SK-N-SH treated with all-trans-retinoic acid at 6 μM for 48 hours (cell line): Measurements from ENCODE around the gene ENTPD1.

ENCODE experiments used
- ATAC-seq: fragments of 200-7000 bp; cut with Tn5 transposase; 3 replicates; pipeline ENCODE4 v1.9.1; 2020; ENCODE audit warnings: mild to moderate bottlenecking, moderate library complexity
- ARNTL ChIP-seq: fragments of 450-650 bp; formaldehyde crosslinking; IDR thresholded peaks from 2 replicates; pipeline ENCODE4 v1.5.0; 2020; ENCODE audit warnings: low read depth, mild to moderate bottlenecking, moderate library complexity, borderline replicate concordance
- BACH2 ChIP-seq: fragments of 250-450 bp; sonication (Bioruptor Pico); IDR thresholded peaks from 2 replicates; pipeline ENCODE4 v1.9.0; 2021; ENCODE audit warnings: mild to moderate bottlenecking, borderline replicate concordance
- CREB5 ChIP-seq: fragments of 250-450 bp; sonication (Bioruptor Pico); IDR thresholded peaks from 2 replicates; pipeline ENCODE4 v1.5.1; 2020; ENCODE audit warnings: low read depth, mild to moderate bottlenecking, moderate library complexity
- CSDC2 ChIP-seq: fragments of 250-450 bp; sonication (Bioruptor Pico); IDR thresholded peaks from 2 replicates; pipeline ENCODE4 v1.5.0; 2020; ENCODE audit warnings: mild to moderate bottlenecking, moderate library complexity
- ESRRG ChIP-seq: fragments of 250-450 bp; sonication (Bioruptor Pico); IDR thresholded peaks from 2 replicates; pipeline ENCODE4 v1.6.1; 2021; ENCODE audit warnings: mild to moderate bottlenecking
- GLIS3 ChIP-seq: fragments of 250-450 bp; sonication (Bioruptor Pico); IDR thresholded peaks from 2 replicates; pipeline ENCODE4 v1.5.0; 2020; ENCODE audit warnings: mild to moderate bottlenecking, moderate library complexity
- ISL1 ChIP-seq: fragments of 250-450 bp; sonication (Bioruptor Pico); IDR thresholded peaks from 2 replicates; pipeline ENCODE4 v2.1.2; 2022; ENCODE audit warnings: mild to moderate bottlenecking, moderate library complexity
- OSR1 ChIP-seq: fragments of 250-450 bp; sonication (Bioruptor Pico); IDR thresholded peaks from 2 replicates; pipeline ENCODE4 v1.8.0; 2022; ENCODE audit warnings: moderate library complexity, mild to moderate bottlenecking, inconsistent platforms
- PATZ1 ChIP-seq: fragments of 250-450 bp; sonication (Bioruptor Pico); IDR thresholded peaks from 2 replicates; pipeline ENCODE4 v1.8.0; 2020; ENCODE audit warnings: mild to moderate bottlenecking, moderate library complexity, borderline replicate concordance
- POU6F1 ChIP-seq: fragments of 250-450 bp; sonication (Bioruptor Pico); IDR thresholded peaks from 2 replicates; pipeline ENCODE4 v1.8.0; 2021; ENCODE audit warnings: low read depth, mild to moderate bottlenecking, moderate library complexity, borderline replicate concordance
- PPARA ChIP-seq: fragments of 250-450 bp; sonication (Bioruptor Pico); IDR thresholded peaks from 2 replicates; pipeline ENCODE4 v1.5.0; 2020; ENCODE audit warnings: mild to moderate bottlenecking, borderline replicate concordance
- RARB ChIP-seq: fragments of 250-450 bp; sonication (Bioruptor Pico); IDR thresholded peaks from 2 replicates; pipeline ENCODE4 v1.8.0; 2021; ENCODE audit warnings: mild to moderate bottlenecking, moderate library complexity
- SNAI2 ChIP-seq: fragments of 250-450 bp; sonication (Bioruptor Pico); IDR thresholded peaks from 2 replicates; pipeline ENCODE4 v1.5.0; 2020; ENCODE audit warnings: mild to moderate bottlenecking, moderate library complexity
- TCF4 ChIP-seq: fragments of 250-450 bp; sonication (Bioruptor Pico); IDR thresholded peaks from 2 replicates; pipeline ENCODE4 v1.8.0; 2021; ENCODE audit warnings: mild to moderate bottlenecking, moderate library complexity, borderline replicate concordance
- TOX ChIP-seq: fragments of 250-450 bp; sonication (Bioruptor Pico); IDR thresholded peaks from 2 replicates; pipeline ENCODE4 v1.8.0; 2021; ENCODE audit warnings: mild to moderate bottlenecking, moderate library complexity, borderline replicate concordance
- ZC3H10 ChIP-seq: fragments of 250-450 bp; sonication (Bioruptor Pico); IDR thresholded peaks from 2 replicates; pipeline ENCODE4 v1.5.1; 2021; ENCODE audit warnings: mild to moderate bottlenecking, moderate library complexity
- ZFP3 ChIP-seq: fragments of 250-450 bp; sonication (Bioruptor Pico); IDR thresholded peaks from 2 replicates; pipeline ENCODE4 v1.5.0; 2020; ENCODE audit warnings: mild to moderate bottlenecking, moderate library complexity
- ZFP30 ChIP-seq: fragments of 450-650 bp; formaldehyde crosslinking; IDR thresholded peaks from 2 replicates; pipeline ENCODE4 v1.5.0; 2022; ENCODE audit warnings: mild to moderate bottlenecking, moderate library complexity
- ZNF565 ChIP-seq: fragments of 450-650 bp; formaldehyde crosslinking; conservative IDR thresholded peaks from 2 replicates; pipeline ENCODE4 v1.5.0; 2020; ENCODE audit warnings: low read depth, mild to moderate bottlenecking, moderate library complexity
- ZNF70 ChIP-seq: fragments of 450-650 bp; formaldehyde crosslinking; IDR thresholded peaks from 2 replicates; pipeline ENCODE4 v1.5.0; 2020; ENCODE audit warnings: mild to moderate bottlenecking, moderate library complexity
- ZNF8 ChIP-seq: fragments of 450-650 bp; formaldehyde crosslinking; IDR thresholded peaks from 2 replicates; pipeline ENCODE4 v1.5.0; 2020; ENCODE audit warnings: mild to moderate bottlenecking, moderate library complexity
- TF ChIP-seq, protein P1 (sequence below): fragments of 250-450 bp; sonication (Bioruptor Pico); IDR thresholded peaks from 2 replicates; pipeline ENCODE4 v1.5.0; 2020; ENCODE audit warnings: mild to moderate bottlenecking, moderate library complexity

Gene ENTPD1

GRCh38 chr10:95847007-95847406 lies 91.0 kb downstream of the ENTPD1 start (continued):
- TF ChIP-seq ZNF565 (CRISPR knock-in tag) (no peak), PPARA (CRISPR knock-in tag) (no peak), CREB5 (CRISPR knock-in tag) (no peak), BACH2 (no peak), TOX (CRISPR knock-in tag) (no peak), GLIS3 (CRISPR knock-in tag) (no peak)
- TF ChIP-seq, all 23 proteins: peak for 0

GRCh38 chr10:95848841-95849240 lies 92.9 kb downstream of the ENTPD1 start:
- ATAC-seq = no peak
- TF ChIP-seq ISL1 (CRISPR knock-in tag) = no peak
- no peak for TF ChIP-seq TOX (CRISPR knock-in tag)
- no peak for TF ChIP-seq CSDC2 (CRISPR knock-in tag)
- TF ChIP-seq ZNF565 (CRISPR knock-in tag) = no peak
- no peak for TF ChIP-seq ZC3H10 (CRISPR knock-in tag)
- TF ChIP-seq PATZ1 (CRISPR knock-in tag) = no peak
- no peak for TF ChIP-seq ZFP3 (CRISPR knock-in tag)
- no peak for TF ChIP-seq ARNTL (CRISPR knock-in tag)
- TF ChIP-seq, protein P1, sequence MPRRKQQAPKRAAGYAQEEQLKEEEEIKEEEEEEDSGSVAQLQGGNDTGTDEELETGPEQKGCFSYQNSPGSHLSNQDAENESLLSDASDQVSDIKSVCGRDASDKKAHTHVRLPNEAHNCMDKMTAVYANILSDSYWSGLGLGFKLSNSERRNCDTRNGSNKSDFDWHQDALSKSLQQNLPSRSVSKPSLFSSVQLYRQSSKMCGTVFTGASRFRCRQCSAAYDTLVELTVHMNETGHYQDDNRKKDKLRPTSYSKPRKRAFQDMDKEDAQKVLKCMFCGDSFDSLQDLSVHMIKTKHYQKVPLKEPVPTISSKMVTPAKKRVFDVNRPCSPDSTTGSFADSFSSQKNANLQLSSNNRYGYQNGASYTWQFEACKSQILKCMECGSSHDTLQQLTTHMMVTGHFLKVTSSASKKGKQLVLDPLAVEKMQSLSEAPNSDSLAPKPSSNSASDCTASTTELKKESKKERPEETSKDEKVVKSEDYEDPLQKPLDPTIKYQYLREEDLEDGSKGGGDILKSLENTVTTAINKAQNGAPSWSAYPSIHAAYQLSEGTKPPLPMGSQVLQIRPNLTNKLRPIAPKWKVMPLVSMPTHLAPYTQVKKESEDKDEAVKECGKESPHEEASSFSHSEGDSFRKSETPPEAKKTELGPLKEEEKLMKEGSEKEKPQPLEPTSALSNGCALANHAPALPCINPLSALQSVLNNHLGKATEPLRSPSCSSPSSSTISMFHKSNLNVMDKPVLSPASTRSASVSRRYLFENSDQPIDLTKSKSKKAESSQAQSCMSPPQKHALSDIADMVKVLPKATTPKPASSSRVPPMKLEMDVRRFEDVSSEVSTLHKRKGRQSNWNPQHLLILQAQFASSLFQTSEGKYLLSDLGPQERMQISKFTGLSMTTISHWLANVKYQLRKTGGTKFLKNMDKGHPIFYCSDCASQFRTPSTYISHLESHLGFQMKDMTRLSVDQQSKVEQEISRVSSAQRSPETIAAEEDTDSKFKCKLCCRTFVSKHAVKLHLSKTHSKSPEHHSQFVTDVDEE (CRISPR knock-in tag) = no peak
- no peak for TF ChIP-seq POU6F1 (CRISPR knock-in tag)
- TF ChIP-seq PPARA (CRISPR knock-in tag) = no peak
- no peak for TF ChIP-seq ZFP30
- TF ChIP-seq TCF4 (CRISPR knock-in tag) = no peak
- no peak for TF ChIP-seq GLIS3 (CRISPR knock-in tag)
- no peak for TF ChIP-seq ZNF70 (CRISPR knock-in tag)

- TF ChIP-seq ESRRG (CRISPR knock-in tag) = no peak
- TF ChIP-seq PPARA (CRISPR knock-in tag) = no peak
- no peak for TF ChIP-seq SNAI2
- no peak for TF ChIP-seq CREB5 (CRISPR knock-in tag)
- no peak for TF ChIP-seq ZFP3 (CRISPR knock-in tag)
- no peak for TF ChIP-seq ZNF70 (CRISPR knock-in tag)
- TF ChIP-seq ISL1 (CRISPR knock-in tag) = no peak
- no peak for TF ChIP-seq RARB (CRISPR knock-in tag)
- TF ChIP-seq GLIS3 (CRISPR knock-in tag) = no peak
- TF ChIP-seq ZNF8 = no peak
- no peak for TF ChIP-seq ZFP30
- TF ChIP-seq OSR1 (CRISPR knock-in tag) = no peak
- no peak for TF ChIP-seq ZC3H10 (CRISPR knock-in tag)
- no peak for TF ChIP-seq TOX (CRISPR knock-in tag)
- no peak for ATAC-seq
Observed at GRCh38 chr10:95850791-95851190, 94.8 kb downstream of the ENTPD1 start.
